Trophoblast cell (in vitro differentiated cells and primary cell): ENCODE data around the gene CASP7.
A peak's percentile ranks its signal among the peaks of the same experiment; 100 is the strongest.

Source experiments
- DNase-seq, 2 donors: peaks; one replicate each; pipeline ENCODE4 v3.0.0-alpha.2; 2016
- H2AFZ ChIP-seq: 2 replicates; pipeline ENCODE4 v1.6.1; 2013; ENCODE audit warnings: low read length, moderate library complexity, mild to moderate bottlenecking; ENCODE audit not compliant: insufficient read depth, poor library complexity
- H2AK5ac ChIP-seq: 2 replicates; pipeline ENCODE4 v1.6.1; 2013; ENCODE audit warnings: mild to moderate bottlenecking, low read length
- H2BK120ac ChIP-seq: 2 replicates; pipeline ENCODE4 v1.6.1; 2013; ENCODE audit warnings: low read length, mild to moderate bottlenecking, moderate library complexity; ENCODE audit not compliant: insufficient read depth, poor library complexity
- H2BK12ac ChIP-seq: 2 replicates; pipeline ENCODE4 v1.6.1; 2013; ENCODE audit warnings: mild to moderate bottlenecking, low read length, moderate library complexity
- H2BK5ac ChIP-seq: 2 replicates; pipeline ENCODE4 v1.6.1; 2013; ENCODE audit warnings: low read length, low read depth, moderate library complexity, mild to moderate bottlenecking; ENCODE audit not compliant: poor library complexity
- H3K14ac ChIP-seq: 2 replicates; pipeline ENCODE4 v1.6.1; 2013; ENCODE audit warnings: mild to moderate bottlenecking, low read length
- H3K18ac ChIP-seq: 2 replicates; pipeline ENCODE4 v1.6.1; 2013; ENCODE audit warnings: mild to moderate bottlenecking, low read length
- H3K23ac ChIP-seq: 2 replicates; pipeline ENCODE4 v1.6.1; 2013; ENCODE audit warnings: low read length
- H3K27ac ChIP-seq: 2 replicates; pipeline ENCODE4 v1.5.1; 2013; ENCODE audit warnings: low read depth, mild to moderate bottlenecking, inconsistent platforms, low read length, moderate library complexity
- H3K27me3 ChIP-seq: 2 replicates; pipeline ENCODE4 v1.6.1; 2013; ENCODE audit warnings: inconsistent platforms, mild to moderate bottlenecking, low read length, moderate library complexity; ENCODE audit not compliant: insufficient read depth
- H3K36me3 ChIP-seq, 2 experiments: 1 replicate in 1 of 2; 2 replicates in 1 of 2; pipeline ENCODE4 v1.6.1; 2013; ENCODE audit warnings: low read length in 2 of 2, mild to moderate bottlenecking in 2 of 2, moderate library complexity in 1 of 2; ENCODE audit not compliant: insufficient read depth in 2 of 2, control insufficient read depth in 1 of 2
- H3K4ac ChIP-seq: 2 replicates; pipeline ENCODE4 v1.6.1; 2013; ENCODE audit warnings: low read depth, mild to moderate bottlenecking, low read length, moderate library complexity
- H3K4me1 ChIP-seq, 2 experiments: 1 replicate in 1 of 2; 2 replicates in 1 of 2; pipeline ENCODE4 v1.6.1; 2013; ENCODE audit warnings: low read length in 2 of 2, mild to moderate bottlenecking in 2 of 2, moderate library complexity in 1 of 2; ENCODE audit not compliant: insufficient read depth in 2 of 2, control insufficient read depth in 1 of 2
- H3K4me2 ChIP-seq: 2 replicates; pipeline ENCODE4 v1.6.1; 2013; ENCODE audit warnings: inconsistent platforms, mild to moderate bottlenecking, low read length, moderate library complexity
- H3K4me3 ChIP-seq: 2 replicates; pipeline ENCODE4 v1.5.1; 2013; ENCODE audit warnings: mild to moderate bottlenecking, low read depth, low read length, inconsistent platforms
- H3K79me1 ChIP-seq: one replicate; pipeline ENCODE4 v1.6.1; 2013; ENCODE audit warnings: low read length
- H3K79me2 ChIP-seq: 2 replicates; pipeline ENCODE4 v1.6.1; 2013; ENCODE audit warnings: low read length, mild to moderate bottlenecking; ENCODE audit not compliant: control insufficient read depth, insufficient read depth, poor library complexity
- H3K9ac ChIP-seq: 2 replicates; pipeline ENCODE4 v1.6.1; 2013; ENCODE audit warnings: mild to moderate bottlenecking, low read length
- H3K9me3 ChIP-seq: 2 replicates; pipeline ENCODE4 v1.6.1; 2013; ENCODE audit warnings: low read depth, mild to moderate bottlenecking, control low read depth, inconsistent platforms, low read length; ENCODE audit not compliant: insufficient read depth
- H4K12ac ChIP-seq: 2 replicates; pipeline ENCODE4 v1.6.1; 2013; ENCODE audit warnings: low read depth, mild to moderate bottlenecking, low read length, moderate library complexity
- H4K8ac ChIP-seq: 2 replicates; pipeline ENCODE4 v1.6.1; 2013; ENCODE audit warnings: low read depth, mild to moderate bottlenecking, low read length, moderate library complexity
- H4K91ac ChIP-seq: one replicate; pipeline ENCODE4 v1.6.1; 2013; ENCODE audit warnings: low read depth, mild to moderate bottlenecking, low read length, moderate library complexity
- WGBS: extraction: QIAGEN DNeasy Blood & Tissue Kit; methylation state at CpG from one replicate; pipeline ENCODE4 v1.1.7; 2013; ENCODE audit warnings: missing lambda C conversion rate; ENCODE audit not compliant: insufficient read length, insufficient coverage; ENCODE audit errors: extremely low coverage; 5-methylcytosine and 5-hydroxymethylcytosine counted together

Gene CASP7

GRCh38 chr10:113716109-113716910 lies 36.6 kb downstream of the CASP7 start:
- no peak overlapping the region for H3K4ac ChIP-seq
- no peak overlapping the region for H3K9ac ChIP-seq
- no peak overlapping the region for H4K8ac ChIP-seq
- DNase-seq, result no peak
- no peaks in the 10 kb centered on the region for H3K9me3 ChIP-seq
- peaks cover 5 to 6% of the 10 kb centered on the region in 2 experiments for H3K4me1 ChIP-seq
- no peak overlapping the region for H3K4me2 ChIP-seq
- no peak overlapping the region for H2BK12ac ChIP-seq
- no peak overlapping the region for H3K27ac ChIP-seq
- no peak overlapping the region for H2AK5ac ChIP-seq
- no peak overlapping the region for H4K91ac ChIP-seq
- no peak overlapping the region for H3K4me3 ChIP-seq
- H3K18ac ChIP-seq, result no peak overlapping the region
- H2BK5ac ChIP-seq, result no peak overlapping the region
- no peak overlapping the region for H3K23ac ChIP-seq
- H2BK120ac ChIP-seq, result no peak overlapping the region
- H3K36me3 ChIP-seq, result no peaks in the 10 kb centered on the region
- H3K79me2 ChIP-seq, result no peaks in the 10 kb centered on the region
- WGBS, result no CpG with 5 or more reads among the region's 2 CpGs
- no peaks in the 10 kb centered on the region for H3K79me1 ChIP-seq
- no peak overlapping the region for H4K12ac ChIP-seq
- H3K14ac ChIP-seq, result no peak overlapping the region
- no peak overlapping the region for H2AFZ ChIP-seq
- no peaks in the 10 kb centered on the region for H3K27me3 ChIP-seq

DNA sequence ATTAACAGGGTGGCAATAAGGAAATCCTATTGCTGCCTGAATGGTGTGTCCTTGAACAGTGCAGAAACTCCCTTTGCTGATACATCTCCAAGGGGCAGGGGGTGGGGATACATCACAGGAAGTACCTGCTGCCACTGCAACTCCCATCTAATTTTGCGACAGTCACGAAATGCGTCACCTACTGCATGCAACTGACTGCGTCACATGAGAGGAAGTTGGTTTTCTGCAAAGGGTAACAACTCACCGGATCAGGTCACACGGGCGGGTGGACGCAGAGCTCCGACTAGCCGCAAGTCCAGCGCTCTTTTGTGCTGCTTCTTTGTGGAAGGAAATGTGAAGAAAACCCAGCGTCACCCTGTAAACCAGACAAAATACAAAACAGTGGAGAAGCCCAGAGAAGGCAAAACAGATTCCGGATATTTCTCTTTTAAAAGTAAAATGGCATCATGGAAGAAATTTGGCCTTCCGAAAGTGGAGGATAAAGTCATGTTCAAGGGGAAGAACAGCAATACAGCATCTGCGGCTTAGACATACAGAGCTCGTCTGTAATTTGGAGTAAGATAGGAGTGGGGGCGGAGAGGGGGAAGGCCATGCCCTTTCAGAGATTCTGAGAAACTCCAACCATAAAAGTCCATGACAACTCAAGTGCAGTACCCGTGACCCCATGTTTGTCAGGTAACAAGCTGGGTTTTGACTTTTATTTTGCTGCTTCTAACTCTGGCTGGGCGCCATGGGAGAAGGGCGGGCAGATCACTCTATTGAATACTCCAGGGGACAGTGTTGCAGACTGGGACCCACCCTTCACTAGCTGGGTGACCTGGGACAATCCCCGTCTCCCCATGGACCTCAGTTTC lies 39.5 kb downstream of the CASP7 start:
- no peak overlapping the region for H2BK120ac ChIP-seq
- H3K4me2 ChIP-seq, result no peak overlapping the region
- H3K18ac ChIP-seq, result no peak overlapping the region
- H3K4ac ChIP-seq, result no peak overlapping the region
- H4K8ac ChIP-seq, result no peak overlapping the region
- H3K14ac ChIP-seq, result no peak overlapping the region
- H3K79me1 ChIP-seq, result no peaks in the 10 kb centered on the region
- H4K12ac ChIP-seq, result no peak overlapping the region
- H3K27me3 ChIP-seq, result no peaks in the 10 kb centered on the region
- H2AK5ac ChIP-seq, result no peak overlapping the region
- no peak overlapping the region for H2BK5ac ChIP-seq
- H3K9me3 ChIP-seq, result no peaks in the 10 kb centered on the region
- no peaks in the 10 kb centered on the region for H3K79me2 ChIP-seq
- no peak overlapping the region for H3K23ac ChIP-seq
- no peak overlapping the region for H2AFZ ChIP-seq
- H3K4me3 ChIP-seq, result no peak overlapping the region
- H4K91ac ChIP-seq, result no peak overlapping the region
- H3K27ac ChIP-seq, result no peak overlapping the region
- H3K36me3 ChIP-seq, result no peaks in the 10 kb centered on the region
- no peak overlapping the region for H2BK12ac ChIP-seq
- H3K4me1 ChIP-seq, result no peaks in the 10 kb centered on the region
- no CpG with 5 or more reads among the region's 21 CpGs for WGBS
- no peak overlapping the region for H3K9ac ChIP-seq
- no peak for DNase-seq

DNA sequence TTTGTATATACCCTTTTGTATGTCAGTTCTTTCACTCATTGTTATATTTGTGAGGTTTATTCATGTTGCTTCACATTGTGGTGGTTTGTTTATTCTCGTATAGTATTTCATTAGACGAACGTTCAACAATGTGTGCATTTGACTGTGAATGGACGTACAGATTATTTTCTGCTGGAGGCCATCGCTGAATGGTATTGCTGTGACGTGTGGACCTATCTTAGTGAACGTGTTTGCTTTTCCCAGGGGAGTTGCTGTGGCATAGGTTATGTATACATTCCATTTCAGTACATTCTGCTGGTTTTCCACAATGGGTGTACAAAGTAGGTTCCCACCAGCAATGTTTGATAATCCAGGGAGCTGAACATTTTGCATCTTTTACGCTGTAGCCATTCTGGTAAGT lies 40.7 kb downstream of the CASP7 start:
- Histone ChIP-seq H2AK5ac (no peak overlapping the region), H3K36me3 (no peaks in the 10 kb centered on the region), H3K27ac (no peak overlapping the region), H2BK120ac (no peak overlapping the region), H3K79me2 (no peaks in the 10 kb centered on the region), H4K12ac (no peak overlapping the region), H3K79me1 (no peaks in the 10 kb centered on the region), H2BK5ac (no peak overlapping the region), H4K91ac (no peak overlapping the region), H3K18ac (no peak overlapping the region), H3K9me3 (no peaks in the 10 kb centered on the region), H3K4ac (no peak overlapping the region), H3K14ac (no peak overlapping the region), H3K4me2 (no peak overlapping the region), H3K23ac (no peak overlapping the region), H3K4me1 (no peaks in the 10 kb centered on the region), H3K27me3 (no peaks in the 10 kb centered on the region), H4K8ac (no peak overlapping the region), H3K4me3 (no peak overlapping the region), H2AFZ (no peak overlapping the region), H2BK12ac (no peak overlapping the region), H3K9ac (no peak overlapping the region)
- DNase-seq, result no peak
- no CpG with 5 or more reads among the region's 8 CpGs for WGBS

GRCh38 chr10:113732160-113732881 lies 52.6 kb downstream of the CASP7 start:
- H3K18ac ChIP-seq, result no peak overlapping the region
- H3K4ac ChIP-seq, result no peak overlapping the region
- H3K23ac ChIP-seq, result no peak overlapping the region
- no peaks in the 10 kb centered on the region for H3K27me3 ChIP-seq
- H3K4me1 ChIP-seq, result no peaks in the 10 kb centered on the region
- H3K27ac ChIP-seq, result no peak overlapping the region
- no peaks in the 10 kb centered on the region for H3K79me1 ChIP-seq
- H2BK120ac ChIP-seq, result no peak overlapping the region
- no peak overlapping the region for H3K9ac ChIP-seq
- no peak overlapping the region for H3K14ac ChIP-seq
- H3K79me2 ChIP-seq, result no peaks in the 10 kb centered on the region
- no peak overlapping the region for H3K4me2 ChIP-seq
- no peak overlapping the region for H4K8ac ChIP-seq
- no peak overlapping the region for H2AK5ac ChIP-seq
- DNase-seq, result peak; percentile 19 to 57
- WGBS, result no CpG with 5 or more reads among the region's 9 CpGs
- no peak overlapping the region for H2BK5ac ChIP-seq
- no peak overlapping the region for H4K12ac ChIP-seq
- no peak overlapping the region for H4K91ac ChIP-seq
- no peaks in the 10 kb centered on the region for H3K36me3 ChIP-seq
- no peak overlapping the region for H2BK12ac ChIP-seq
- H3K9me3 ChIP-seq, result no peaks in the 10 kb centered on the region
- no peak overlapping the region for H2AFZ ChIP-seq
- H3K4me3 ChIP-seq, result no peak overlapping the region
